A549 (cell line): ENCODE data around the gene PAQR8. TPM values are rescaled to one million over a fixed set of nuclear protein-coding genes. Genes with fewer than 3 reads are reported as not detected.

ENCODE experiments used
- ATAC-seq, 2 experiments: fragments of 200-7000 bp in 1 of 2; fragments of >200 bp in 1 of 2; cut with Nextera tagmentation in 1 of 2; cut with Tn5 transposase in 1 of 2; 3 replicates each; pipeline versions ENCODE4 v1.8.0 to v1.9.1; 2018 to 2020; ENCODE audit warnings: mild to moderate bottlenecking in 1 of 2, moderate library complexity in 1 of 2
- CTCF ChIA-PET: fragments of 300-600 bp; sonication (Branson Sonifier 250); formaldehyde crosslinking; extraction: SDS; loops from one replicate; lab custom pipeline; 2021; ENCODE audit warnings: antibody characterized with exemption, inconsistent platforms; lab: Yijun Ruan, JAX
- POLR2A ChIA-PET: fragments of 350-600 bp; formaldehyde crosslinking; extraction: SDS; loops from one replicate; lab custom pipeline; 2021; ENCODE audit warnings: antibody characterized with exemption, inconsistent platforms; lab: Yijun Ruan, JAX
- DNase-seq, 2 experiments: peaks; one replicate each; pipeline versions ENCODE4 v3.0.0 to v3.0.0-alpha.2; 2011 to 2016; ENCODE audit warnings: low read depth in 1 of 2, low spot score in 1 of 2
- FAIRE-seq: peaks from 2 replicates; lab custom pipeline; 2011; peaks lifted over from hg19 to GRCh38; lab: Jason Lieb, UNC
- H3K27ac ChIP-seq, 2 experiments: fragments of >200 bp; sonication (Bioruptor Twin); formaldehyde crosslinking; 3 replicates each; pipeline ENCODE4 v1.5.1; 2016 to 2017
- H3K4me1 ChIP-seq: fragments of >200 bp; sonication (Bioruptor Twin); formaldehyde crosslinking; 3 replicates; pipeline ENCODE4 v1.6.1; 2016
- H3K4me2 ChIP-seq: fragments of >200 bp; sonication (Bioruptor Twin); formaldehyde crosslinking; 3 replicates; pipeline ENCODE4 v1.6.1; 2016
- H3K4me3 ChIP-seq: fragments of >200 bp; sonication (Bioruptor Twin); formaldehyde crosslinking; 3 replicates; pipeline ENCODE4 v1.5.1; 2016
- H3K9me3 ChIP-seq: fragments of >200 bp; sonication (Bioruptor Twin); formaldehyde crosslinking; 3 replicates; pipeline ENCODE4 v1.6.1; 2016
- BCL3 ChIP-seq: fragments of >200 bp; sonication (Bioruptor Twin); formaldehyde crosslinking; IDR thresholded peaks from 3 replicates; pipeline ENCODE4 v1.6.1; 2016
- CEBPB ChIP-seq, 2 experiments: fragments of >200 bp in 1 of 2; sonication (Bioruptor Twin) in 1 of 2; formaldehyde crosslinking in 1 of 2; IDR thresholded peaks; 2 replicates each; pipeline ENCODE4 v1.6.1; 2012 to 2016
- EHF ChIP-seq: fragments of 250-450 bp; sonication (Bioruptor Pico); IDR thresholded peaks from 2 replicates; pipeline ENCODE4 v1.5.0; 2020; ENCODE audit warnings: mild to moderate bottlenecking
- EP300 ChIP-seq, 2 experiments: fragments of >200 bp; sonication (Bioruptor Twin); formaldehyde crosslinking; IDR thresholded peaks; 2 replicates in 1 of 2; 3 replicates in 1 of 2; pipeline ENCODE4 v1.6.1; 2016 to 2017
- FOSL2 ChIP-seq, 2 experiments: fragments of 450-650 bp in 1 of 2; fragments of >200 bp in 1 of 2; sonication (Bioruptor Twin) in 1 of 2; formaldehyde crosslinking; IDR thresholded peaks; 2 replicates each; pipeline versions ENCODE4 v1.5.0 to v1.6.1; 2016 to 2020; ENCODE audit warnings: mild to moderate bottlenecking in 1 of 2, moderate library complexity in 1 of 2
- FOXS1 ChIP-seq: fragments of 250-450 bp; sonication (Bioruptor Pico); IDR thresholded peaks from 2 replicates; pipeline ENCODE4 v1.5.0; 2020; ENCODE audit warnings: mild to moderate bottlenecking, moderate library complexity
- HMGXB4 ChIP-seq: fragments of 250-450 bp; sonication (Bioruptor Pico); IDR thresholded peaks from 2 replicates; pipeline ENCODE4 v1.5.0; 2021; ENCODE audit warnings: mild to moderate bottlenecking, moderate library complexity, borderline replicate concordance
- NPAS2 ChIP-seq: fragments of 250-450 bp; sonication (Bioruptor Pico); IDR thresholded peaks from 2 replicates; pipeline ENCODE4 v1.8.0; 2022; ENCODE audit warnings: mild to moderate bottlenecking, moderate library complexity, borderline replicate concordance
- PBX3 ChIP-seq: IDR thresholded peaks from 2 replicates; pipeline ENCODE4 v1.6.1; 2012
- RARB ChIP-seq: fragments of 250-450 bp; sonication (Bioruptor Pico); IDR thresholded peaks from 2 replicates; pipeline ENCODE4 v1.8.0; 2021; ENCODE audit warnings: mild to moderate bottlenecking, moderate library complexity
- RCOR1 ChIP-seq: fragments of 150-350 bp; IDR thresholded peaks from 2 replicates; pipeline ENCODE4 v1.6.1; 2014; ENCODE audit warnings: antibody characterized with exemption, low read length, low read depth
- REST ChIP-seq: fragments of 200-600 bp; sonication (generic); IDR thresholded peaks from 2 replicates; pipeline ENCODE4 v1.6.1; 2016; ENCODE audit warnings: antibody characterized with exemption, mild to moderate bottlenecking, moderate library complexity
- RNF2 ChIP-seq: fragments of 200-600 bp; sonication (generic); IDR thresholded peaks from 2 replicates; pipeline ENCODE4 v1.6.1; 2016; ENCODE audit warnings: low read depth, mild to moderate bottlenecking, antibody characterized with exemption, moderate library complexity, borderline replicate concordance
- ZSCAN20 ChIP-seq: fragments of 250-450 bp; sonication (Bioruptor Pico); IDR thresholded peaks from 2 replicates; pipeline ENCODE4 v1.8.0; 2022; ENCODE audit warnings: mild to moderate bottlenecking, moderate library complexity
- WGBS: methylation state at CpG from one replicate; pipeline ENCODE4 v1.1.6; 2017; ENCODE audit errors: missing lambda C conversion rate; 5-methylcytosine and 5-hydroxymethylcytosine counted together
- polyA plus RNA-seq, 4 experiments: library from polyadenylated mRNA; depleted of rRNA in 3 of 4; stranded (reverse); fragments of >200 nt; fragmentation: RNase III in 1 of 4; extraction: RNeasy Plus Mini Kit Qiagen cat#74134 plus additional on column Dnase treatment in 1 of 4; gene quantifications; 2 replicates in 3 of 4; 3 replicates in 1 of 4; pipeline ENCODE4 v1.2.3, GENCODE V29; 2011 to 2017

The PAQR8 gene
- polyA plus RNA-seq, 2 of the 4 experiments (the other 2 are of a cell fraction) = 0.80 to 1.2 TPM

GRCh38 chr6:52314752-52315151 is 47.2 kb upstream of the PAQR8 start:
- Histone ChIP-seq H3K4me2 (no peak overlapping the region), H3K27ac (no peak overlapping the region), H3K9me3 (no peaks in the 10 kb centered on the region), H3K4me1 (peaks cover 7% of the 10 kb centered on the region; the same call in 2 of the 3 replicates), H3K4me3 (no peak overlapping the region)
- TF ChIP-seq NPAS2 (CRISPR knock-in tag) (no peak), REST (no peak), FOXS1 (CRISPR knock-in tag) (no peak), PBX3 (no peak), EHF (no peak), RARB (CRISPR knock-in tag) (no peak), ZSCAN20 (CRISPR knock-in tag) (no peak), BCL3 (no peak), RNF2 (no peak)
- ChIA-PET CTCF (interaction anchor here (0.6 kb wide), 1 partner anchor 29 kb away, joined by 4 read pairs; no protein-coding TSS in a partner anchor), POLR2A (no interaction called here)
- DNase-seq = no peak
- 72% methylated on average over 2 of the region's 2 CpGs for WGBS
- ATAC-seq = no peak
- no peak for FAIRE-seq

GRCh38 chr6:52317211-52317610 is 44.7 kb upstream of the PAQR8 start:
- WGBS = 75% methylated on average over 1 of the region's 1 CpG
- DNase-seq (no peak), ATAC-seq (no peak)
- H3K4me1 ChIP-seq = peaks cover 7% of the 10 kb centered on the region; the same call in 2 of the 3 replicates
- ChIA-PET POLR2A (no interaction called here), CTCF (no interaction called here)
- no peak overlapping the region for H3K4me3 ChIP-seq
- no peak for TF ChIP-seq EP300 (IDR thresholded peaks at IDR 0.05)
- TF ChIP-seq, all 56 proteins: peak for 0
- no peak for FAIRE-seq
- Histone ChIP-seq H3K4me2 (no peak overlapping the region), H3K27ac (no peak overlapping the region), H3K9me3 (no peaks in the 10 kb centered on the region)

GRCh38 chr6:52317841-52318581 is 43.9 kb upstream of the PAQR8 start:
- no peak for TF ChIP-seq RCOR1
- TF ChIP-seq FOSL2 (IDR thresholded peaks at IDR 0.05) = no peak
- TF ChIP-seq FOSL2 (CRISPR knock-in tag; IDR thresholded peaks at IDR 0.05) = peak; percentile 53
- TF ChIP-seq CEBPB (IDR thresholded peaks at IDR 0.05) = peak in 1 of 2 experiments; percentile 61; a peak in 1 of 4 replicates
- no peak for TF ChIP-seq HMGXB4 (CRISPR knock-in tag)
- peak; percentile 12 to 13 for DNase-seq
- peak; percentile 57 to 70; a peak in 3 of 6 replicates for ATAC-seq
- 32% methylated on average over 4 of the region's 4 CpGs for WGBS
- CTCF ChIA-PET = no interaction called here
- POLR2A ChIA-PET = no interaction called here
- no peak overlapping the region; a peak in 1 of 6 replicates for H3K27ac ChIP-seq
- FAIRE-seq = no peak
- H3K4me1 ChIP-seq = peaks cover 7% of the 10 kb centered on the region; the same call in 2 of the 3 replicates
- no peaks in the 10 kb centered on the region for H3K9me3 ChIP-seq
- H3K4me2 ChIP-seq = peak overlapping the region; percentile 1; the same call in 2 of the 3 replicates
- no peak overlapping the region for H3K4me3 ChIP-seq
